Myocyte (in vitro differentiated cells): Measurements from ENCODE around the gene TRMT11. TPM values are rescaled to one million over a fixed set of nuclear protein-coding genes. Genes with fewer than 3 reads are reported as not detected.
A peak's percentile ranks its signal among the peaks of the same experiment; 100 is the strongest.
"Not testable (repeated sequence)": the region's sequence is repeated elsewhere in the genome, so short reads cannot be mapped to it uniquely, and the experiment has no call there.

Source experiments
- DNase-seq: peaks from one replicate; pipeline ENCODE4 v3.0.0-alpha.2; 2012; ENCODE audit warnings: low read depth
- total RNA-seq: library from RNA; depleted of rRNA; stranded (reverse); fragments of >200 nt; gene quantifications from 2 replicates; pipeline ENCODE4 v1.2.3, GENCODE V29; 2014

The TRMT11 gene
- total RNA-seq, 1 donor from 2014 or later: 23.4 TPM

GRCh38 chr6:125991653-125992052, 5.3 kb downstream of the TRMT11 start:
- DNase-seq: no peak

- DNase-seq: no peak
These were observed 8.5 kb downstream of the TRMT11 start for GRCh38 chr6:125994670-125995488.

- peak; percentile 75 for DNase-seq
These were observed 9.7 kb downstream of the TRMT11 start for GRCh38 chr6:125995972-125996580.

GRCh38 chr6:126002755-126003679, 16.7 kb downstream of the TRMT11 start:
- DNase-seq: no peak

GRCh38 chr6:126007800-126008199, 21.5 kb downstream of the TRMT11 start:
- DNase-seq: no peak

GRCh38 chr6:126010040-126010439, 23.7 kb downstream of the TRMT11 start:
- DNase-seq: no peak

GRCh38 chr6:126015863-126016262, 29.5 kb downstream of the TRMT11 start:
- no peak for DNase-seq

- DNase-seq: no peak
These were observed 30.3 kb downstream of the TRMT11 start for GRCh38 chr6:126016591-126016990.

GRCh38 chr6:126017668-126018067, 31.3 kb downstream of the TRMT11 start:
- no peak for DNase-seq

- DNase-seq: no peak
These were observed 34.1 kb downstream of the TRMT11 start for GRCh38 chr6:126020305-126021050.

GRCh38 chr6:126023474-126023873, 37.1 kb downstream of the TRMT11 start:
- DNase-seq: not testable (repeated sequence)

GRCh38 chr6:126026001-126026400, 39.7 kb downstream of the TRMT11 start:
- DNase-seq: no peak

- DNase-seq: peak; percentile 29
These were observed 41.3 kb downstream of the TRMT11 start for GRCh38 chr6:126027601-126028000.

GRCh38 chr6:126030045-126030444, 43.7 kb downstream of the TRMT11 start:
- DNase-seq: no peak

- DNase-seq: peak; percentile 88
These were observed 47.4 kb downstream of the TRMT11 start for GRCh38 chr6:126033696-126034095.

- DNase-seq: no peak
These were observed 48.3 kb downstream of the TRMT11 start for GRCh38 chr6:126034656-126035055.

- no peak for DNase-seq
These were observed 49.4 kb downstream of the TRMT11 start for GRCh38 chr6:126035764-126036163.

- DNase-seq: no peak
These were observed 51.9 kb downstream of the TRMT11 start for GRCh38 chr6:126038234-126038633.

GRCh38 chr6:126039284-126039683, 52.9 kb downstream of the TRMT11 start:
- DNase-seq: peak; percentile 21

GRCh38 chr6:126040394-126040793, 54.1 kb downstream of the TRMT11 start:
- no peak for DNase-seq

GRCh38 chr6:126040826-126041225, 54.5 kb downstream of the TRMT11 start:
- DNase-seq: no peak
